Suprapubic skin (tissue), 3 donors: ENCODE data around the gene ASTN2.

Source experiments
- CTCF ChIP-seq, 2 donors: fragments of 200-600 bp in 1 of 2; fragments of 450-650 bp in 1 of 2; sonication (generic) in 1 of 2; IDR thresholded peaks; one replicate each; pipeline ENCODE4 v1.5.1; 2016 to 2019; ENCODE audit warnings: antibody characterized with exemption in 2 of 2, mild to moderate bottlenecking in 1 of 2, moderate library complexity in 1 of 2
- EP300 ChIP-seq: sonication (generic); formaldehyde crosslinking; IDR thresholded peaks from one replicate; pipeline ENCODE4 v1.6.1; 2017; ENCODE audit warnings: antibody characterized with exemption

- TF ChIP-seq CTCF (IDR thresholded peaks at IDR 0.05) (no peak), EP300 (no peak)
Measured at GRCh38 chr9:116550696-116551436, 864.0 kb downstream of the ASTN2 start.
